ENCODE data around the gene TBC1D10A.

The TBC1D10A gene

DNA sequence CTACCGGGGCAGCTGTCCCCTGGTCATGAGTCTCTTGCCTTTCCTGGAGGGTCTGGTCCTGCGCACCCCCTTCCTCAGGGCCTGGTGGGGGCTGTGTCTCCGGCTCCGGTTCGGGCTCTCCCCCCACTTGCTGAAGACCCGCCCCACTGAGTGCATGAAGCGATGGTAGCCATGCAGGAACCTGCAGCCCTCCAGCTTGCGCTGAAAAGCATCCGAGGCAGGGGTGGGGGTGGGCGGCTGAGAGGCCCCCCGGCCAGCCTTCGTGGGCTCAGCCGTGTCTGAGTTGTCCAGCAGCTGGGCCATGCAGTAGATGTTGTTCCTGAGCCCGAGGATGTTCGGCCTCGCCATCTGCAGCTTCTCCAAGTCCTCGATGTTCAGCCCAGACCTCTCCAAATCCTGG lies 62.9 kb downstream of the TBC1D10A start:
- no peak for DNase-seq (ENCODE audit: low read depth)
- H3K4me3 ChIP-seq (ENCODE audit: low read depth, low read length) = no peak overlapping the region
- TF ChIP-seq, protein P1, sequence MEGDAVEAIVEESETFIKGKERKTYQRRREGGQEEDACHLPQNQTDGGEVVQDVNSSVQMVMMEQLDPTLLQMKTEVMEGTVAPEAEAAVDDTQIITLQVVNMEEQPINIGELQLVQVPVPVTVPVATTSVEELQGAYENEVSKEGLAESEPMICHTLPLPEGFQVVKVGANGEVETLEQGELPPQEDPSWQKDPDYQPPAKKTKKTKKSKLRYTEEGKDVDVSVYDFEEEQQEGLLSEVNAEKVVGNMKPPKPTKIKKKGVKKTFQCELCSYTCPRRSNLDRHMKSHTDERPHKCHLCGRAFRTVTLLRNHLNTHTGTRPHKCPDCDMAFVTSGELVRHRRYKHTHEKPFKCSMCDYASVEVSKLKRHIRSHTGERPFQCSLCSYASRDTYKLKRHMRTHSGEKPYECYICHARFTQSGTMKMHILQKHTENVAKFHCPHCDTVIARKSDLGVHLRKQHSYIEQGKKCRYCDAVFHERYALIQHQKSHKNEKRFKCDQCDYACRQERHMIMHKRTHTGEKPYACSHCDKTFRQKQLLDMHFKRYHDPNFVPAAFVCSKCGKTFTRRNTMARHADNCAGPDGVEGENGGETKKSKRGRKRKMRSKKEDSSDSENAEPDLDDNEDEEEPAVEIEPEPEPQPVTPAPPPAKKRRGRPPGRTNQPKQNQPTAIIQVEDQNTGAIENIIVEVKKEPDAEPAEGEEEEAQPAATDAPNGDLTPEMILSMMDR (IDR thresholded peaks at IDR 0.05; ENCODE audit: low read depth, low read length, missing control alignments) = no peak

DNA sequence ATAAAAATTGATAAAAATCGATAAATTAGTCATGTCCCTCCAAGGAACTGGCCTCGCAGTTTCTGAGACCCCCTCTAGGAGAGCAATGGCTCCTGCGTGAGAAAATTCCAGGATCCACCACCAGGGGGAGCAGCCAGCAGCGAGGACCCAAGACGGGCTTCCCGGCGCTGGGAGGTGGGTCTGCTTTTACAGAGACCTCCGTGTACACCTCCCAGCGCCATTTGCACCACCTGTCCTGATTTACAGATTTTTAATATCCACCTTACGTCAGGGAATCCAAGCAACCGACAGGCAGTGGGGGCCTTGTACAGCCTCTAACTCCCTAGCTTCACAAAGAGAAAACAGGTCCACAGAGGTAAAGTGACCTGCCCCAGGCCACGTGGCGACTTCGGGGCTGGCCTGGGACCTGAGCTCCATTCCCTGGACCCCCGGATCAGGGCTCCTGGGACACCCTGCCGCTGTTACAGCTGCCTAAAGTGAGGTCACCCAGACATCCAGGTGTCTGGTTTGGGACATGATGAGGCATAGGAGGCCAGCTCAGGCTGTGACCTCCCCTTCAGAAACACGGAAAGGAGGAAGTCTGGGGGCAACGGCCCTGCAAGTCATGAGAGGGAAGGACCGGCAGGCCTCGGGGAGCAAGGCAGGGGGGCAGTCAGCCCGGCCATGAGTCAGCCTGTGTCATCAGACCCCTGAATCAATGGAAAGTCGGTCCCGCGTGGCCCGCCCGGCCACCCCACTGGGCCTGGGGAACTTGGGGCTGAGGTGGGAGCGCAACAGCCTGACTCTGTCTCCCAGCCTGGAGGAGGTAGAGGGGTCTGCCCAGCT lies 63.6 kb downstream of the TBC1D10A start:
- TF ChIP-seq, protein P1 (IDR thresholded peaks at IDR 0.05; ENCODE audit: low read depth, low read length, missing control alignments) = peak; percentile 89
- no peak for DNase-seq (ENCODE audit: low read depth)
- no peak overlapping the region for H3K4me3 ChIP-seq (ENCODE audit: low read depth, low read length)

DNA sequence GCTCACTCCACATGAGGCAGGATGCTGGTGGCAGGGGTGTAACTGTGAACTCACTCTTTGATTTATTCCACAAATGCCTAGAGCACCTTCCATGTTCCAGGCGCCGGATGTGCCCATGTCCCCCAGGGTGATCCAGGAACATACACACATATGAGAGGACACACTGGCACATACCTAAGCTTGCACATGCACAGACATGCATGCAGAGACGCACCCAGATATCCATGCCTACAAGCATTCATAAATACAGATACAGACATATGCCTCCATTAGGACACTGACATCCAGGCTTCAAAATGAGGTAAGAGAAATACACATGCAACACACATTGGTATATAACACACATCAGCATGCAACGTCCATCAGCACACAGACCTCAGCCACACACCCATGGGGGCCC lies 64.6 kb downstream of the TBC1D10A start:
- no peak overlapping the region for H3K4me3 ChIP-seq (ENCODE audit: low read depth, low read length)
- TF ChIP-seq, protein P1 (IDR thresholded peaks at IDR 0.05; ENCODE audit: low read depth, low read length, missing control alignments) = no peak
- no peak for DNase-seq (ENCODE audit: low read depth)

DNA sequence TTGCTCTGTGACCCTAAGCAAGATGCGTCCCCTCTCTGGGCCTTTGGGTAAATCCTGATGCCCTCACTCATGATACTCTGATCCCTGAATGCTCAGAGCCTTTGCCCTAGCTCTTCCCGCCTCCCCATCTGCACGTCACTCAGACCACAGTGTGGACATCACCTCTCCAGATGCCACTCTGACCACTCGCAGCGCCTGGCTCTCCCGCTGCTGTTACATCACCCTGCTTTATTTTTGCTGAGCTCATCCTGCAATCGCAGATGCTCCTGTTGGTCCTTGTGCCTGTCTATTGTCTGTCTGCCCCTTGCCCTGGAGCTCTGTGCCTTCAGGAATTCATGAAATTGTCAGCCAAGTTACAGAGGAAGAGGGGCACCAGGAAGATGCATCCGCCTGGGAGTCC lies 65.6 kb downstream of the TBC1D10A start:
- TF ChIP-seq, protein P1 (IDR thresholded peaks at IDR 0.05; ENCODE audit: low read depth, low read length, missing control alignments) = no peak
- no peak overlapping the region for H3K4me3 ChIP-seq (ENCODE audit: low read depth, low read length)
- DNase-seq (ENCODE audit: low read depth) = no peak

DNA sequence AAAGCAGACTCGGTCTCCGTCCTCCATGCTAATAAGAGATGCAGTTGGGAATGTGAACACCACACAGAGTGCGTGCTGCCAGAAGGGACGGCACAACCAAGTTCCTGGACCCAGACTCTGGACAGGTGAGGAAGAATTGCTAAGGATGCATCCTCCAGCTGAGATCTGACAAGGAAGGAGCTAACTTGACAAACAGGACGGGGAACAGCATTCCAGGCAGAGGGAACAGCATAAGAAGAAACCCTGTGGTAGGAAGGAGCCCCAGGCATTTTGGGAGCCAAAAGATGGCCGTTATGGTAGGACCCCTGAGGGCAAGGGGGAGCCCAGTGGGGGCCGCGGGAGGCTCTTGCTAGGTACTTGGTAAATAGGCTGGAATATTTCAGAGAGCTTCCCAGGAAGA lies 66.1 kb downstream of the TBC1D10A start:
- TF ChIP-seq, protein P1 (IDR thresholded peaks at IDR 0.05; ENCODE audit: low read depth, low read length, missing control alignments) = no peak
- DNase-seq (ENCODE audit: low read depth) = no peak
- H3K4me3 ChIP-seq (ENCODE audit: low read depth, low read length) = no peak overlapping the region

DNA sequence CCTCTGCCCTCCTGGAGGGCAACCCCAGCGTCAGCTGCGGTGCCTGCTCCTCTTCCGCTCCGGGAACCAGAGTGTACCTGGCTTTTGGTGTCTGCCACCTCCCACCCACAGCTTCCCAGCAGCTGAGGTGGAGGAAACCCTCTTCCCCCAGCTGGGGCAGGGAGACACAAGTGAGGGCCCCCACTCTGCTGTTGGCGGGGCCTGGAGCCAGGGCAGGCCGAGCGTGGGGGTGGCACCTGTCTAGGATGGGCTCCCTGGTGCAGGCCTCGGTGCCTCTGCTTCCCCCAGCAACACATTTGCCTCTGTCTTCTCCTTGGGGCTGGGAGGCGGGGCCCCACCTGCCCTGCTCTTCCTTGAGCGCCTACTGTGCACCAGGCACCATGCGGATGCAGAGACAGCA lies 66.5 kb downstream of the TBC1D10A start:
- TF ChIP-seq, protein P1 (IDR thresholded peaks at IDR 0.05; ENCODE audit: low read depth, low read length, missing control alignments) = no peak
- H3K4me3 ChIP-seq (ENCODE audit: low read depth, low read length) = no peak overlapping the region

DNA sequence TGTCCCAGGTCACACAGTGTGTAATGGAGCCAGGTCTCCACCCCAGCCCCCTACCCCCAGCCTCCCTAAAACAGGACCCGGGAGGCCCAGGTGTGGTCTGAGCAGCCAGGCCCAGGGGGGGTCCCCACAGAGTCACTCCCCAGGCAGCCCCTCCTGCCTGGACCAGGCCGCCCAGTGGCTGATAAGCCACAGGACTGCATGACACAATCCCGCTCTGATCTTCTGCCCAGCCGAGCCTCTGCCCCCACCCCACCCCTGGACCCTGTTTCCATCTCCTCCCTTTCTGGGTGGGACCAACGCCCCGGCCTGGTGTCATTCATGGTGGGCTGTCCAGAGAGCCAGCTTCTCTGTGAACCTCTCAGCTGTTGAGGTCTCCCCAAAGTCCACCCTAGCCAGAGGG lies 72.4 kb downstream of the TBC1D10A start:
- DNase-seq (ENCODE audit: low read depth) = no peak
- H3K4me3 ChIP-seq (ENCODE audit: low read depth, low read length) = no peak overlapping the region
- TF ChIP-seq, protein P1 (IDR thresholded peaks at IDR 0.05; ENCODE audit: low read depth, low read length, missing control alignments) = no peak

More for the DNA sequence above, 66.5 kb downstream of the TBC1D10A start:
- no peak for DNase-seq (ENCODE audit: low read depth)
